Suprapubic skin (tissue), 3 donors: ENCODE results near the gene WWOX.

Experiments
- POLR2A ChIP-seq, 2 donors: fragments of 450-650 bp; IDR thresholded peaks; one replicate each; pipeline ENCODE4 v1.6.1; 2017; ENCODE audit warnings: antibody characterized with exemption in 2 of 2, mild to moderate bottlenecking in 2 of 2, moderate library complexity in 2 of 2
- TF ChIP-seq, protein P1 (sequence below), 2 donors: fragments of 200-600 bp in 1 of 2; fragments of 450-650 bp in 1 of 2; sonication (generic) in 1 of 2; IDR thresholded peaks; one replicate each; pipeline ENCODE4 v1.5.1; 2016 to 2019; ENCODE audit warnings: antibody characterized with exemption in 2 of 2, mild to moderate bottlenecking in 1 of 2, moderate library complexity in 1 of 2

DNA sequence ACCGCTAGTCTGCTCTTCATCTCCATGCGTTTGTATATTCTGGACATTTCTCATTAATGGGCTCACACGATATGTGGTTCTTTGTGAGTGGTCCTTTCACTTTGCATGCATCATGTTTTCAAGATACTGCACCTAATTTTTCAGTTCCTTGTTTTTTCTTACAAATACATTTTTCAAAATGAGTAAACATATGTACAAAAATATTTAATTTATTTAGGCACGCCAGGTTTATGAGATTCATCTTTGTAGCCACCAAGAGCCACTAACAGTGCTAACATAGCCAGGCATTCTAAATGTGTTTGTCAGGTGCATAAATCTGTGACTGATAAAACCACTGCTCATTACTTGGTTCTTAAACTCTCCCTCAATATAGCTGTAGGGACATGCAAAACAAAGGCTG lies 375.3 kb downstream of the WWOX start:
- TF ChIP-seq, protein P1, sequence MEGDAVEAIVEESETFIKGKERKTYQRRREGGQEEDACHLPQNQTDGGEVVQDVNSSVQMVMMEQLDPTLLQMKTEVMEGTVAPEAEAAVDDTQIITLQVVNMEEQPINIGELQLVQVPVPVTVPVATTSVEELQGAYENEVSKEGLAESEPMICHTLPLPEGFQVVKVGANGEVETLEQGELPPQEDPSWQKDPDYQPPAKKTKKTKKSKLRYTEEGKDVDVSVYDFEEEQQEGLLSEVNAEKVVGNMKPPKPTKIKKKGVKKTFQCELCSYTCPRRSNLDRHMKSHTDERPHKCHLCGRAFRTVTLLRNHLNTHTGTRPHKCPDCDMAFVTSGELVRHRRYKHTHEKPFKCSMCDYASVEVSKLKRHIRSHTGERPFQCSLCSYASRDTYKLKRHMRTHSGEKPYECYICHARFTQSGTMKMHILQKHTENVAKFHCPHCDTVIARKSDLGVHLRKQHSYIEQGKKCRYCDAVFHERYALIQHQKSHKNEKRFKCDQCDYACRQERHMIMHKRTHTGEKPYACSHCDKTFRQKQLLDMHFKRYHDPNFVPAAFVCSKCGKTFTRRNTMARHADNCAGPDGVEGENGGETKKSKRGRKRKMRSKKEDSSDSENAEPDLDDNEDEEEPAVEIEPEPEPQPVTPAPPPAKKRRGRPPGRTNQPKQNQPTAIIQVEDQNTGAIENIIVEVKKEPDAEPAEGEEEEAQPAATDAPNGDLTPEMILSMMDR (IDR thresholded peaks at IDR 0.05): no peak
- TF ChIP-seq POLR2A (IDR thresholded peaks at IDR 0.05): no peak
